Mesothelial cell of epicardium (in vitro differentiated cells): ENCODE results near the gene ABRAXAS1. TPM values are rescaled to one million over a fixed set of nuclear protein-coding genes. Genes with fewer than 3 reads are reported as not detected.

Experiments
- DNase-seq, 2 experiments: peaks; one replicate each; pipeline ENCODE4 v3.0.0; 2021; ENCODE audit warnings: low spot score in 2 of 2; ENCODE audit not compliant: unreplicated experiment in 2 of 2
- H3K27ac Mint-ChIP-seq: 2 replicates; pipeline ENCODE4 v1.8.0; 2021; ENCODE audit warnings: mixed read lengths
- H3K27me3 Mint-ChIP-seq: 2 replicates; pipeline ENCODE4 v1.8.0; 2021; ENCODE audit warnings: low read depth, mixed read lengths
- H3K36me3 Mint-ChIP-seq: 2 replicates; pipeline ENCODE4 v1.8.0; 2021; ENCODE audit warnings: mixed read lengths
- H3K4me1 Mint-ChIP-seq: 2 replicates; pipeline ENCODE4 v1.8.0; 2021; ENCODE audit warnings: mixed read lengths
- H3K4me3 Mint-ChIP-seq: 2 replicates; pipeline ENCODE4 v1.8.0; 2021; ENCODE audit warnings: mild to moderate bottlenecking, moderate library complexity, mixed read lengths
- H3K9me3 Mint-ChIP-seq: 2 replicates; pipeline ENCODE4 v1.8.0; 2021; ENCODE audit warnings: mixed read lengths
- CTCF ChIP-seq: fragments of 200-600 bp; sonication (generic); IDR thresholded peaks from one replicate; pipeline ENCODE4 v1.5.0; 2021; ENCODE audit warnings: antibody characterized with exemption; ENCODE audit not compliant: unreplicated experiment
- total RNA-seq: library from RNA; stranded (reverse); gene quantifications from 3 replicates; pipeline ENCODE4 v1.2.1, GENCODE V29; 2021

The ABRAXAS1 gene
- total RNA-seq, 1 donor from 2014 or later, result 23.2 TPM

- Mint-ChIP-seq H3K4me1 (no peaks in the 10 kb centered on the region), H3K36me3 (peaks cover 17% of the 10 kb centered on the region), H3K9me3 (no peaks in the 10 kb centered on the region), H3K27ac (no peak overlapping the region), H3K27me3 (no peaks in the 10 kb centered on the region), H3K4me3 (no peak overlapping the region)
- no peak for DNase-seq
- TF ChIP-seq CTCF, result no peak
These were observed 44.6 kb downstream of the ABRAXAS1 start for GRCh38 chr4:83440148-83440814.

- Mint-ChIP-seq H3K9me3 (no peaks in the 10 kb centered on the region), H3K36me3 (peaks cover 14% of the 10 kb centered on the region), H3K4me3 (no peak overlapping the region), H3K27ac (no peak overlapping the region), H3K27me3 (no peaks in the 10 kb centered on the region), H3K4me1 (no peaks in the 10 kb centered on the region)
- DNase-seq, result no peak
- TF ChIP-seq CTCF, result no peak
These were observed 46.2 kb downstream of the ABRAXAS1 start for GRCh38 chr4:83438719-83439118.

GRCh38 chr4:83436680-83437079 is 48.2 kb downstream of the ABRAXAS1 start:
- peaks cover 16% of the 10 kb centered on the region for H3K36me3 Mint-ChIP-seq
- TF ChIP-seq CTCF, result no peak
- no peak for DNase-seq
- H3K27ac Mint-ChIP-seq, result no peak overlapping the region
- no peak overlapping the region for H3K4me3 Mint-ChIP-seq
- no peaks in the 10 kb centered on the region for H3K4me1 Mint-ChIP-seq
- no peaks in the 10 kb centered on the region for H3K27me3 Mint-ChIP-seq
- H3K9me3 Mint-ChIP-seq, result no peaks in the 10 kb centered on the region

- no peak for TF ChIP-seq CTCF
- Mint-ChIP-seq H3K36me3 (peaks cover 13% of the 10 kb centered on the region), H3K27ac (no peak overlapping the region), H3K4me3 (no peak overlapping the region), H3K27me3 (no peaks in the 10 kb centered on the region), H3K4me1 (no peaks in the 10 kb centered on the region), H3K9me3 (no peaks in the 10 kb centered on the region)
- DNase-seq, result no peak
These were observed 53.7 kb downstream of the ABRAXAS1 start for GRCh38 chr4:83431200-83431599.

GRCh38 chr4:83418211-83418610 is 66.7 kb downstream of the ABRAXAS1 start:
- peaks cover 17% of the 10 kb centered on the region for H3K36me3 Mint-ChIP-seq
- H3K4me1 Mint-ChIP-seq, result peaks cover 16% of the 10 kb centered on the region
- no peak for DNase-seq
- H3K9me3 Mint-ChIP-seq, result no peaks in the 10 kb centered on the region
- no peak overlapping the region for H3K4me3 Mint-ChIP-seq
- H3K27ac Mint-ChIP-seq, result no peak overlapping the region
- no peak for TF ChIP-seq CTCF
- no peaks in the 10 kb centered on the region for H3K27me3 Mint-ChIP-seq
